ENCODE data around the gene IL31RA.

DNA sequence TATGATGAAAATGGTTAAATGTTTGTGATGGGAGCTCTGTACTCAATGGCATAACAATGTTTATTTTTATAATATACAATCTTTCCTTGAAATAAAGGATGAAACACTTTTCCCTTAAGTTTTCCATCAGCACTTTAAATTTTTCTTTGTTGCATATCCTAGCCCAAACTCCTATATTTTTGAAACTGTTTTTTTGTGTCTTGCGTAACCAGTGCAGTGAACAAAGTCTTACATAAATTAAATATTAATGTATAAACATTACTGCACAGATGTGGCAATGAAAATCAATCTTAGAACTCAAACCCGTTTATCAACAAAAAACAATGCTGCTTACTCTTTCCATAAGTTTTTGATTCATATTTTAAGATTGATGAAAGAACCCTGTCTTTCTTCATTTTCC, 34.1 kb upstream of the IL31RA start:
- TF ChIP-seq EZH2 (IDR thresholded peaks at IDR 0.05) = no peak
- TF ChIP-seq POLR2AphosphoS5 (IDR thresholded peaks at IDR 0.05; ENCODE audit: borderline replicate concordance, low read depth, low read length) = no peak
- TF ChIP-seq FOXP2 (optimal IDR thresholded peaks at IDR 0.05; ENCODE audit: control extremely low read depth, extremely low read length, insufficient read depth) = no peak

Measured in SK-N-MC (cell line).